HG03060 (cell line): ENCODE results near the gene MAMDC4.

Source experiments
- ATAC-seq: cut with Tn5 transposase; IDR thresholded peaks from one replicate; pipeline ENCODE4 v1.9.1; 2021; ENCODE audit warnings: low read depth, moderate number of reproducible peaks; ENCODE audit not compliant: unreplicated experiment

Gene MAMDC4

GRCh38 chr9:136885950-136886578 is 33.9 kb downstream of the MAMDC4 start, which contains the start of gene TRAF2:
TRAF2 (plus strand) TSS chr9:136886516; CDS start chr9:136898741, 12,225 bp downstream.
- peak; percentile 51 for ATAC-seq

- peak; percentile 7 for ATAC-seq
Observed at GRCh38 chr9:136886610-136887597, 34.8 kb downstream of the MAMDC4 start.

- no peak for ATAC-seq
Observed at GRCh38 chr9:136888454-136888853, 36.3 kb downstream of the MAMDC4 start.

GRCh38 chr9:136889858-136890257 is 37.7 kb downstream of the MAMDC4 start:
- ATAC-seq: no peak

- no peak for ATAC-seq
Observed at GRCh38 chr9:136890661-136891060, 38.5 kb downstream of the MAMDC4 start.

- ATAC-seq: no peak
Observed at GRCh38 chr9:136896027-136896426, 43.9 kb downstream of the MAMDC4 start.

GRCh38 chr9:136898483-136899100 is 46.4 kb downstream of the MAMDC4 start:
- no peak for ATAC-seq

- ATAC-seq: no peak
Observed at GRCh38 chr9:136899196-136899595, 47.0 kb downstream of the MAMDC4 start.

- ATAC-seq: no peak
Observed at GRCh38 chr9:136900556-136900955, 48.4 kb downstream of the MAMDC4 start.

- ATAC-seq: no peak
Observed at GRCh38 chr9:136900988-136901515, 48.9 kb downstream of the MAMDC4 start.

- ATAC-seq: peak; percentile 37
Observed at GRCh38 chr9:136901516-136902258, 49.5 kb downstream of the MAMDC4 start.

- ATAC-seq: peak; percentile 36
Observed at GRCh38 chr9:136902259-136902821, 50.2 kb downstream of the MAMDC4 start.

- no peak for ATAC-seq
Observed at GRCh38 chr9:136903041-136903554, 51.0 kb downstream of the MAMDC4 start.

GRCh38 chr9:136906266-136906665 is 54.1 kb downstream of the MAMDC4 start:
- ATAC-seq: no peak

- no peak for ATAC-seq
Observed at GRCh38 chr9:136907011-136907914, 55.1 kb downstream of the MAMDC4 start.
